ENCODE results near the gene PKP2. TPM values are rescaled to one million over a fixed set of nuclear protein-coding genes. Genes with fewer than 3 reads are reported as not detected.

Gene PKP2
- total RNA-seq, 1 donor from 2014 or later: 1.9 TPM

GRCh38 chr12:32889011-32889760, 7.4 kb downstream of the PKP2 start:
- intact Hi-C loops (cut with DNase I): no loop called here
- Histone ChIP-seq H3K36me3 (no peaks in the 10 kb centered on the region), H3K4me1 (no peaks in the 10 kb centered on the region), H3K27me3 (peaks cover 34% of the 10 kb centered on the region), H3K27ac (no peak overlapping the region), H3K9me3 (no peaks in the 10 kb centered on the region), H3K4me3 (no peak overlapping the region)
- DNase-seq (no peak), ATAC-seq (no peak)
- no peak for TF ChIP-seq CTCF (IDR thresholded peaks at IDR 0.05)

GRCh38 chr12:32887058-32887457, 9.5 kb downstream of the PKP2 start:
- TF ChIP-seq CTCF (IDR thresholded peaks at IDR 0.05): no peak

GRCh38 chr12:32885831-32886230, 10.7 kb downstream of the PKP2 start:
- Histone ChIP-seq H3K4me3 (no peak overlapping the region), H3K36me3 (no peaks in the 10 kb centered on the region), H3K27ac (no peak overlapping the region), H3K9me3 (no peaks in the 10 kb centered on the region), H3K27me3 (peaks cover 27% of the 10 kb centered on the region), H3K4me1 (no peaks in the 10 kb centered on the region)
- no peak for TF ChIP-seq CTCF (IDR thresholded peaks at IDR 0.05)
- DNase-seq (no peak), ATAC-seq (no peak)
- intact Hi-C loops (cut with DNase I): no loop called here

More at GRCh38 chr12:32887058-32887457, 9.5 kb downstream of the PKP2 start:
- Histone ChIP-seq H3K36me3 (no peaks in the 10 kb centered on the region), H3K9me3 (no peaks in the 10 kb centered on the region), H3K27ac (no peak overlapping the region), H3K27me3 (peaks cover 26% of the 10 kb centered on the region), H3K4me3 (no peak overlapping the region), H3K4me1 (no peaks in the 10 kb centered on the region)
- ATAC-seq (no peak), DNase-seq (no peak)
- intact Hi-C loops (cut with DNase I): no loop called here

GRCh38 chr12:32884962-32885361, 11.6 kb downstream of the PKP2 start:
- DNase-seq (no peak), ATAC-seq (no peak)
- Histone ChIP-seq H3K27ac (no peak overlapping the region), H3K27me3 (peaks cover 27% of the 10 kb centered on the region), H3K36me3 (no peaks in the 10 kb centered on the region), H3K4me1 (no peaks in the 10 kb centered on the region), H3K4me3 (no peak overlapping the region), H3K9me3 (no peaks in the 10 kb centered on the region)
- intact Hi-C loops (cut with DNase I): no loop called here
- no peak for TF ChIP-seq CTCF (IDR thresholded peaks at IDR 0.05)

GRCh38 chr12:32881702-32882101, 14.9 kb downstream of the PKP2 start:
- H3K27ac ChIP-seq: no peak overlapping the region
- no peaks in the 10 kb centered on the region for H3K36me3 ChIP-seq
- no peak for DNase-seq
- no peak for ATAC-seq
- no peaks in the 10 kb centered on the region for H3K4me1 ChIP-seq
- no peak for TF ChIP-seq CTCF (IDR thresholded peaks at IDR 0.05)
- H3K27me3 ChIP-seq: peaks cover 10% of the 10 kb centered on the region
- H3K4me3 ChIP-seq: no peak overlapping the region
- intact Hi-C loops (cut with DNase I): no loop called here
- H3K9me3 ChIP-seq: no peaks in the 10 kb centered on the region

Data from upper lobe of right lung (tissue), 1 donor.